Prostate gland (tissue), 2 donors: ENCODE data around the gene PDE9A. TPM values are rescaled to one million over a fixed set of nuclear protein-coding genes. Genes with fewer than 3 reads are reported as not detected.

Source experiments
- DNase-seq: peaks from one replicate; pipeline ENCODE4 v3.0.0-alpha.2; 2019; ENCODE audit warnings: low spot score
- H3K27ac ChIP-seq, 2 donors: fragments of 200-600 bp; sonication (generic); 2 replicates each; pipeline ENCODE4 v1.5.1; 2017 to 2019
- H3K27me3 ChIP-seq: fragments of 200-600 bp; sonication (generic); replicated peaks from 2 replicates; pipeline ENCODE4 v1.5.1; 2019; ENCODE audit not compliant: insufficient read depth
- H3K36me3 ChIP-seq, 2 donors: fragments of 200-600 bp; sonication (generic); 1 replicate in 1 of 2; 2 replicates in 1 of 2; pipeline versions ENCODE4 v1.5.1 to v1.8.1; 2017 to 2019
- H3K4me1 ChIP-seq: fragments of 200-600 bp; sonication (generic); replicated peaks from 2 replicates; pipeline ENCODE4 v1.5.1; 2019
- H3K4me3 ChIP-seq, 2 donors: fragments of 200-600 bp; sonication (generic); 2 replicates each; pipeline ENCODE4 v1.5.1; 2017 to 2019
- H3K9me3 ChIP-seq: fragments of 200-600 bp; sonication (generic); 2 replicates; pipeline ENCODE4 v1.5.1; 2017
- CTCF ChIP-seq, 4 experiments: fragments of 200-600 bp in 2 of 4; fragments of 450-650 bp in 2 of 4; sonication (generic) in 2 of 4; IDR thresholded peaks; 1 replicate in 3 of 4; 2 replicates in 1 of 4; pipeline ENCODE4 v1.5.1; 2016 to 2019; ENCODE audit warnings: antibody characterized with exemption in 4 of 4, mild to moderate bottlenecking in 2 of 4, moderate library complexity in 2 of 4
- POLR2A ChIP-seq: fragments of 450-650 bp; IDR thresholded peaks from one replicate; pipeline ENCODE4 v1.6.1; 2016; ENCODE audit warnings: antibody characterized with exemption, mild to moderate bottlenecking
- POLR2AphosphoS5 ChIP-seq: sonication (generic); formaldehyde crosslinking; IDR thresholded peaks from one replicate; pipeline ENCODE4 v1.6.1; 2017; ENCODE audit warnings: antibody characterized with exemption
- WGBS: methylation state at CpG from one replicate; pipeline ENCODE4 v1.1.5; 2018; 5-methylcytosine and 5-hydroxymethylcytosine counted together
- intact Hi-C: fragments of 100-400 bp; cut with DNase I; formaldehyde crosslinking; loops from one replicate; pipeline ENCODE4 v1.14.2; 2022
- total RNA-seq, 2 donors: library from RNA; depleted of rRNA; stranded (reverse); fragments of >200 nt; gene quantifications; one replicate each; pipeline ENCODE4 v1.1.0, GENCODE V29; 2016

Gene PDE9A
- total RNA-seq, 2 donors from 2014 or later, result 80.0 to 93.6 TPM

- Histone ChIP-seq H3K36me3 (no peaks in the 10 kb centered on the region), H3K27me3 (no peaks in the 10 kb centered on the region), H3K9me3 (no peaks in the 10 kb centered on the region), H3K4me1 (peaks cover 27% of the 10 kb centered on the region), H3K27ac (no peak overlapping the region), H3K4me3 (no peak overlapping the region)
- intact Hi-C loops, result no loop called here
- TF ChIP-seq CTCF (IDR thresholded peaks at IDR 0.05) (no peak), POLR2A (no peak), POLR2AphosphoS5 (no peak)
- WGBS, result 86% methylated on average over 25 of the region's 25 CpGs
- no peak for DNase-seq
Measured at GRCh38 chr21:42661688-42662429, 8.4 kb downstream of the PDE9A start.

DNA sequence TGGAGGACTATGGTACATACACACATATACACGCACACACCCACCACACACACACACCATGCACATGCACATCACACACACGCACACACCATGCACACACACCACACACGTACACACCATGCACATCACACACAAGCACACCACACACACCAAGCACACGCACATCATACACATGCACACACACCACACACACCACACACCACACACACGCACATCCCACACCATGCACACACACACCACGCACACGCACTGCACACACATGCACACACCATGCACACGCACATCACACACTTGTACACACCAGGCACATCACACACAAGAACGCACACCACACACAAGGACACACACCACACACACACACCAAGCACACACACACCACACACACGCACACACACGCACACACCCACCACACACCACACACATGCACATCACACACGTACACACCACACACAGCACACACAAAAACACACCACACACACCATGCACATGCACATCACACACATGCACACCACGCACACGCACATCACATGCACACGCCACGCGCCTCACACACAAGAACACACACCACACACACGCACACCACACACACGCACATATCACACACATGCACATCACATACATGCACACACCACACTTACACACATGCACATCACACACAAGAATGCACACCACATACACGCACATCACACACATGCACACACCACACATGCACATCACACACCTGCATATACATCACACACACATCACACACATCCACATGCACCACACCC, 9.2 kb downstream of the PDE9A start:
- 87% methylated on average over 20 of the region's 20 CpGs for WGBS
- Histone ChIP-seq H3K27ac (no peak overlapping the region), H3K9me3 (no peaks in the 10 kb centered on the region), H3K4me3 (no peak overlapping the region), H3K36me3 (no peaks in the 10 kb centered on the region), H3K4me1 (peaks cover 25% of the 10 kb centered on the region), H3K27me3 (no peaks in the 10 kb centered on the region)
- intact Hi-C loops, result no loop called here
- TF ChIP-seq POLR2AphosphoS5, result no peak
- TF ChIP-seq CTCF (IDR thresholded peaks at IDR 0.05), result no peak
- no peak for TF ChIP-seq POLR2A
- no peak for DNase-seq

DNA sequence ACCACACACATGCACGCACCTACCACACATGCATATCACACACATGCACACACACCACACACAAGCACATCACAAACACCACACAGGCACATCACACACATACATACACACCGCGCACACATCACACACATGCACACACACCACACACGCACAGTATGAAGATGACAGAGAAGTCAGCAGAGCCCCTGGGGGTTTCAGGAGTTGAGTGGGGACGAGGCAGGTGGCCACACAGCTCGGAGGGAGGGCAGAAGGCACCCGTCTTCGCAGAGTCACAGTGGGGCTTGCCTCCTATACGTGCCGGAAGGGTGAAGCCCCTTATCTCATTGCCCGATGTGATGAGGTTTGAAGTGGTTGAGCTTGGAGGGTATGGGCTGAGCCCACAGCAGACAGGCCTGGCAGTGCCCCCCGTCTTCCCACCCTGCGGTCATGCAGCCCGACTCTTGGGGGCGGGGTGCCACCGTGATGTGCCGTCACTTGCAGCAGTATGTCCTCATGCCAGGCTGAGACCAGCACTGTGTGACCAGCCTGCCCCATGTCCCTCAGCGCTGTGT, 9.9 kb downstream of the PDE9A start:
- Histone ChIP-seq H3K4me3 (no peak overlapping the region), H3K9me3 (no peaks in the 10 kb centered on the region), H3K27ac (peak overlapping the region in 1 of 2 donors; percentile 77), H3K4me1 (peaks cover 29% of the 10 kb centered on the region), H3K36me3 (no peaks in the 10 kb centered on the region), H3K27me3 (no peaks in the 10 kb centered on the region)
- no peak for DNase-seq
- intact Hi-C loops, result no loop called here
- WGBS, result 93% methylated on average over 18 of the region's 18 CpGs
- TF ChIP-seq POLR2A (no peak), CTCF (IDR thresholded peaks at IDR 0.05) (no peak), POLR2AphosphoS5 (no peak)

- intact Hi-C loops, result no loop called here
- no peak overlapping the region for H3K4me3 ChIP-seq
- H3K27ac ChIP-seq, result peak overlapping the region in 1 of 2 donors; percentile 77
- H3K4me1 ChIP-seq, result peaks cover 21% of the 10 kb centered on the region
- H3K9me3 ChIP-seq, result no peaks in the 10 kb centered on the region
- no peaks in the 10 kb centered on the region for H3K36me3 ChIP-seq
- H3K27me3 ChIP-seq, result no peaks in the 10 kb centered on the region
- WGBS, result 86% methylated on average over 15 of the region's 15 CpGs
- DNase-seq, result no peak
- TF ChIP-seq POLR2AphosphoS5 (no peak), CTCF (IDR thresholded peaks at IDR 0.05) (no peak)
Measured at GRCh38 chr21:42663860-42664535, 10.6 kb downstream of the PDE9A start.
